ENCODE results near the gene SLC5A1. TPM values are rescaled to one million over a fixed set of nuclear protein-coding genes. Genes with fewer than 3 reads are reported as not detected.
A peak's percentile ranks its signal among the peaks of the same experiment; 100 is the strongest.

Gene SLC5A1
- total and polyA plus RNA-seq, 2 of the 13 experiments (the other 11 are each of a cell fraction or from before 2014, with no cell fraction given), result not detected

DNA sequence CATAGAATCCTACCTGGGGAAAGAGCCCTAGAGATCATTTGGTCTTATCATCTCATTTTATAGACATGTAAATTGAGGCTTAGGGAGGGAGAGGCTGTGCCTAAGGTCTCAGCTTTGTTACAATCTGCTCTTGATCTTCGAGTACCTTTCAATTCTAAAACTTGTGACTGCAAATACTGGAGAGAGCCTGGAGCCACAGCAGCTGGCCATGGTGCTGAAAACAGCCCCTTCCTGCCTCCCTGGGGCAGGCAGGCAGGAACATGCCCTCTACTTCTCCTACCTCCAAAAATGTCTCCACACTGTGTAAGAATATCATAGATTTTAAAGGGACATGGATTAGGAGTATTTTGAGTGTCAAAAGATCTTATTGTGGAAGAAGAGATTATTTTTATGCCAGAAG lies 63.9 kb downstream of the SLC5A1 start (continued):
- TF ChIP-seq ELF3 (CRISPR knock-in tag; IDR thresholded peaks at IDR 0.05) (0 out of 2 replicates have a peak, but pooled peaks have one; percentile 14), ZNF777 (CRISPR knock-in tag; IDR thresholded peaks at IDR 0.05) (no peak), HOXA5 (CRISPR knock-in tag; IDR thresholded peaks at IDR 0.05) (peak; percentile 36; the same call in 1 of the 2 replicates), ZNF546 (CRISPR knock-in tag; conservative IDR thresholded peaks at IDR 0.05) (no peak), TCF7L2 (IDR thresholded peaks at IDR 0.05; ENCODE audit: low read depth, low read length) (no peak), PATZ1 (CRISPR knock-in tag; IDR thresholded peaks at IDR 0.05) (no peak), REL (CRISPR knock-in tag; conservative IDR thresholded peaks at IDR 0.05) (no peak), ZNF33A (CRISPR knock-in tag; IDR thresholded peaks at IDR 0.05; ENCODE audit: borderline replicate concordance) (no peak), ZNF329 (CRISPR knock-in tag; IDR thresholded peaks at IDR 0.05; ENCODE audit: low read depth) (no peak), ZNF788 (CRISPR knock-in tag; IDR thresholded peaks at IDR 0.05; ENCODE audit: borderline replicate concordance) (no peak), CSRNP2 (CRISPR knock-in tag; conservative IDR thresholded peaks at IDR 0.05; ENCODE audit: low read depth) (no peak), KLF16 (CRISPR knock-in tag; IDR thresholded peaks at IDR 0.05) (0 out of 4 replicates have a peak, but pooled peaks of 1 of the 2 experiments have one; percentile 17), DZIP1 (CRISPR knock-in tag; IDR thresholded peaks at IDR 0.05) (no peak), ZMAT5 (CRISPR knock-in tag; IDR thresholded peaks at IDR 0.05; ENCODE audit: borderline replicate concordance, low read depth) (no peak), YEATS2 (CRISPR knock-in tag; IDR thresholded peaks at IDR 0.05; ENCODE audit: borderline replicate concordance) (no peak), GPN1 (CRISPR knock-in tag; IDR thresholded peaks at IDR 0.05; ENCODE audit: borderline replicate concordance) (no peak)
- TF ChIP-seq, protein P1, sequence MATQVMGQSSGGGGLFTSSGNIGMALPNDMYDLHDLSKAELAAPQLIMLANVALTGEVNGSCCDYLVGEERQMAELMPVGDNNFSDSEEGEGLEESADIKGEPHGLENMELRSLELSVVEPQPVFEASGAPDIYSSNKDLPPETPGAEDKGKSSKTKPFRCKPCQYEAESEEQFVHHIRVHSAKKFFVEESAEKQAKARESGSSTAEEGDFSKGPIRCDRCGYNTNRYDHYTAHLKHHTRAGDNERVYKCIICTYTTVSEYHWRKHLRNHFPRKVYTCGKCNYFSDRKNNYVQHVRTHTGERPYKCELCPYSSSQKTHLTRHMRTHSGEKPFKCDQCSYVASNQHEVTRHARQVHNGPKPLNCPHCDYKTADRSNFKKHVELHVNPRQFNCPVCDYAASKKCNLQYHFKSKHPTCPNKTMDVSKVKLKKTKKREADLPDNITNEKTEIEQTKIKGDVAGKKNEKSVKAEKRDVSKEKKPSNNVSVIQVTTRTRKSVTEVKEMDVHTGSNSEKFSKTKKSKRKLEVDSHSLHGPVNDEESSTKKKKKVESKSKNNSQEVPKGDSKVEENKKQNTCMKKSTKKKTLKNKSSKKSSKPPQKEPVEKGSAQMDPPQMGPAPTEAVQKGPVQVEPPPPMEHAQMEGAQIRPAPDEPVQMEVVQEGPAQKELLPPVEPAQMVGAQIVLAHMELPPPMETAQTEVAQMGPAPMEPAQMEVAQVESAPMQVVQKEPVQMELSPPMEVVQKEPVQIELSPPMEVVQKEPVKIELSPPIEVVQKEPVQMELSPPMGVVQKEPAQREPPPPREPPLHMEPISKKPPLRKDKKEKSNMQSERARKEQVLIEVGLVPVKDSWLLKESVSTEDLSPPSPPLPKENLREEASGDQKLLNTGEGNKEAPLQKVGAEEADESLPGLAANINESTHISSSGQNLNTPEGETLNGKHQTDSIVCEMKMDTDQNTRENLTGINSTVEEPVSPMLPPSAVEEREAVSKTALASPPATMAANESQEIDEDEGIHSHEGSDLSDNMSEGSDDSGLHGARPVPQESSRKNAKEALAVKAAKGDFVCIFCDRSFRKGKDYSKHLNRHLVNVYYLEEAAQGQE (IDR thresholded peaks at IDR 0.05; ENCODE audit: borderline replicate concordance in 1 of 2, low read depth in 1 of 2, low read length in 2 of 2), result peak; percentile 80 to 96
- TF ChIP-seq, protein P2, sequence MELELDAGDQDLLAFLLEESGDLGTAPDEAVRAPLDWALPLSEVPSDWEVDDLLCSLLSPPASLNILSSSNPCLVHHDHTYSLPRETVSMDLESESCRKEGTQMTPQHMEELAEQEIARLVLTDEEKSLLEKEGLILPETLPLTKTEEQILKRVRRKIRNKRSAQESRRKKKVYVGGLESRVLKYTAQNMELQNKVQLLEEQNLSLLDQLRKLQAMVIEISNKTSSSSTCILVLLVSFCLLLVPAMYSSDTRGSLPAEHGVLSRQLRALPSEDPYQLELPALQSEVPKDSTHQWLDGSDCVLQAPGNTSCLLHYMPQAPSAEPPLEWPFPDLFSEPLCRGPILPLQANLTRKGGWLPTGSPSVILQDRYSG (CRISPR knock-in tag; IDR thresholded peaks at IDR 0.05), result no peak

Measured in HepG2 (cell line).